Activated T-cell treated with anti-CD3 and anti-CD28 coated beads, Interleukin-2, amount 50 U/mL, for 4 hours (primary cell): ENCODE data around the gene GPR89B. TPM values are rescaled to one million over a fixed set of nuclear protein-coding genes. Genes with fewer than 3 reads are reported as not detected.
"Not testable (repeated sequence)": the region's sequence is repeated elsewhere in the genome, so short reads cannot be mapped to it uniquely, and the experiment has no call there.

Experiments used
- ATAC-seq, 2 donors: fragments of 200-7000 bp; cut with Tn5 transposase; one replicate each; pipeline ENCODE4 v1.10.0; 2021
- DNase-seq: peaks from one replicate; pipeline ENCODE4 v3.0.0-alpha.2; 2020
- H3K27me3 Mint-ChIP-seq: one replicate; pipeline ENCODE4 v1.8.0; 2021; ENCODE audit warnings: low read depth, mixed read lengths
- H3K36me3 Mint-ChIP-seq: one replicate; pipeline ENCODE4 v1.8.0; 2022; ENCODE audit warnings: mixed read lengths; ENCODE audit not compliant: insufficient read depth
- H3K4me1 Mint-ChIP-seq: one replicate; pipeline ENCODE4 v1.8.0; 2021; ENCODE audit warnings: low read depth, mixed read lengths
- H3K4me3 Mint-ChIP-seq: one replicate; pipeline ENCODE4 v1.8.0; 2021; ENCODE audit warnings: mild to moderate bottlenecking, moderate library complexity, mixed read lengths
- H3K9me3 Mint-ChIP-seq: one replicate; pipeline ENCODE4 v1.8.0; 2021; ENCODE audit warnings: mixed read lengths
- total RNA-seq, 3 donors: library from RNA; stranded (reverse); gene quantifications; one replicate each; pipeline ENCODE4 v1.2.1, GENCODE V29; 2021

The GPR89B gene
- total RNA-seq, 3 donors from 2014 or later, result 12.2 to 15.6 (median 12.9) TPM

DNA sequence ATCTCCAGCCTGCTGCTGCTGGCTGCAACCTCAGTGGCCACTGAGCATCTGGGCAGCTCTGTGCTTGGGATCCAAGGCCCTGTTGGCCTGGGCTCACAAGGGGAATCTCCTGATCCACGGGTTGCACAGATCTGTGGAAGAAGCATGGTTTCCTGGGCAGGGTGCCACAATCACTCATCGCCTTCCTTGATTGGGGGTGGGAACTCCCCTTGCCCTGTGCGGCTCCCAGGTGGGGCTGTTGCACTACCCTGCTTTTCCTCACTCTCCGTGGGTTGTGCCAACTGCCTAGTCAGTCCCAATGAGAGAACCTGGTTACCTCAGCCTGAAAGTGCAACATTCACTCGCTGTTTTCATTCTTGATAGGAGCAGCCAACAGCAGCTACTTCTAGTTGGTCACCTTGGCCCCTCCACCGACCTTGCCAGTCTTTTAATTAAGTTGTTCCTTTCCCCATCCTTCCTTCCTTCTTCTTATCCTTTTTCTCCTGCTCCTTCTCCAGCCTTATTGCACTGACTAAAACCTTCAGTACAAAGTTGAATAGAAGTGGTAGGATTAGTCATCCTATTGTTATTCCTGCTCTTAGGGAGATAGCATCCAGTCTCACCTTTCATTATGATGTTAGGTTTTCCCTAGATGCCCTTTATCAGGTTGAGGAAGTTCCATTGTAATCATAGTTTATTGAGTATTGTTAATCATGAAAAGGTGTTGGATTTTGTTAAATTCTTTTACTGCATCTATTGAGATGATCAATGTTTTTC lies 50.9 kb downstream of the GPR89B start:
- not testable (repeated sequence) for H3K9me3 Mint-ChIP-seq, DNase-seq, ATAC-seq, H3K27me3 Mint-ChIP-seq, H3K4me1 Mint-ChIP-seq, H3K4me3 Mint-ChIP-seq
- H3K36me3 Mint-ChIP-seq, result peaks cover 16% of the 10 kb centered on the region

DNA sequence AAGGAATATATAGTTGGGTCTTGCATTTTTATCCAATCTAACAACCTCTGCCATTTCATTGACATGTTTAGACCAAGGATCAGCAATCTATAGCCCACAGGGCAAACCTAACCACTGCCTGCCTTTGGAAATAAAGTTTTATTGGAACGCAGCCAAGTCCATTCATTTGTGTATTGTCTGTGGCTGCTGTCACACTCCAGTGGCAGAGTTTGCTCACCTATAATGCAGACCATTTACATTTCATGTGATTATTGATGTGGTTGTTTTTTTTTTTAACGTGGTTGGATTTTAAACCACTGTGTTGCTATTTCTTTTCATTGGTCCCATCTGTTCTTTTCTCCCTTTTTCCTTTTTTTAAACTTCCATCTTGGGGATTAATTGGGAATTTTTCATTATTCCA lies 57.2 kb downstream of the GPR89B start:
- H3K9me3 Mint-ChIP-seq, DNase-seq, H3K4me3 Mint-ChIP-seq, H3K27me3 Mint-ChIP-seq, H3K4me1 Mint-ChIP-seq: not testable (repeated sequence)
- ATAC-seq, result peak; percentile 48 to 69
- peaks cover 16% of the 10 kb centered on the region for H3K36me3 Mint-ChIP-seq

DNA sequence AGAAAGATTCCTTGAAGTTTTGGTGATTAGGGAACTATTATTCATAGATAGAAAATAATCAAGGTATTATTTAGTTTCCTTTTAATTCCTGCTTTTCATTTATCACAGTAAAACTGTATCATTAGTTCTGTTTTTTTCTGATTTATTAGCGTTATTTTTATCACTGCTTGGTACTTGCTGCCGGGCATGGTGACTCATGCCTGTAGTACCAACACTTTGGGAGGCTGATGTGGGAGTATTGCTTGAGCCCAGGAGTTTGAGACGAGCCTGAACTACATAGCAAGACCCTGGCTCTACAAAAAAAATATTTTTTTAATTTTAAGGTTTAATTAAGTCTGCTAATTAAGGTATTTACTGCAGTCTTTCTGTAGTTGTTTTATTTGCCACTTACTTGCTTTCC lies 59.7 kb downstream of the GPR89B start:
- not testable (repeated sequence) for H3K4me1 Mint-ChIP-seq, H3K9me3 Mint-ChIP-seq, ATAC-seq, H3K4me3 Mint-ChIP-seq, H3K27me3 Mint-ChIP-seq, DNase-seq
- peaks cover 15% of the 10 kb centered on the region for H3K36me3 Mint-ChIP-seq

- peaks cover 11% of the 10 kb centered on the region for H3K36me3 Mint-ChIP-seq
- H3K27me3 Mint-ChIP-seq, H3K9me3 Mint-ChIP-seq, H3K4me3 Mint-ChIP-seq, DNase-seq: not testable (repeated sequence)
- H3K4me1 Mint-ChIP-seq, result peaks cover 11% of the 10 kb centered on the region
- peak; percentile 18 to 34 for ATAC-seq
These were observed 64.7 kb downstream of the GPR89B start for GRCh38 chr1:147992916-147993315.

DNA sequence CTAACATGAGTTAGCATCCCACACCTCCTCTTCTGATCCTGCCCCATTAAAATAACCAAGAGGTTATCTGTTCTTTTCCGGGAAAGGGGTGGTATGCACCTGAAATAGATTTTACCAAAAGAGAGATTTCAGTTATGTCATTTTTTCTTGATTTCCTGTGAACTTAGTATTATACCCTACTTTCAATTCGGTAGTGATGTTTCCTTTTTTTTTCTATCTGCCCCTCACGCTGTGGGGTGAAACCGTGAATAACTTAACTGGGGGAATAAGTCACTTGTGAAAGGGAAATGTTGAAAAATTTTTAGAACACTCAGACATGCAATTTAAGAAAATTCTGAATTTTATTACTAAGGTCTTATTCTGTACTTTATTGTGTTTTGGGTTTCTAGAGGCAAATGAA lies 65.2 kb downstream of the GPR89B start:
- H3K27me3 Mint-ChIP-seq, H3K4me3 Mint-ChIP-seq, DNase-seq, H3K9me3 Mint-ChIP-seq: not testable (repeated sequence)
- Mint-ChIP-seq H3K36me3 (peaks cover 11% of the 10 kb centered on the region), H3K4me1 (peaks cover 12% of the 10 kb centered on the region)
- ATAC-seq, result peak; percentile 34 to 41

DNA sequence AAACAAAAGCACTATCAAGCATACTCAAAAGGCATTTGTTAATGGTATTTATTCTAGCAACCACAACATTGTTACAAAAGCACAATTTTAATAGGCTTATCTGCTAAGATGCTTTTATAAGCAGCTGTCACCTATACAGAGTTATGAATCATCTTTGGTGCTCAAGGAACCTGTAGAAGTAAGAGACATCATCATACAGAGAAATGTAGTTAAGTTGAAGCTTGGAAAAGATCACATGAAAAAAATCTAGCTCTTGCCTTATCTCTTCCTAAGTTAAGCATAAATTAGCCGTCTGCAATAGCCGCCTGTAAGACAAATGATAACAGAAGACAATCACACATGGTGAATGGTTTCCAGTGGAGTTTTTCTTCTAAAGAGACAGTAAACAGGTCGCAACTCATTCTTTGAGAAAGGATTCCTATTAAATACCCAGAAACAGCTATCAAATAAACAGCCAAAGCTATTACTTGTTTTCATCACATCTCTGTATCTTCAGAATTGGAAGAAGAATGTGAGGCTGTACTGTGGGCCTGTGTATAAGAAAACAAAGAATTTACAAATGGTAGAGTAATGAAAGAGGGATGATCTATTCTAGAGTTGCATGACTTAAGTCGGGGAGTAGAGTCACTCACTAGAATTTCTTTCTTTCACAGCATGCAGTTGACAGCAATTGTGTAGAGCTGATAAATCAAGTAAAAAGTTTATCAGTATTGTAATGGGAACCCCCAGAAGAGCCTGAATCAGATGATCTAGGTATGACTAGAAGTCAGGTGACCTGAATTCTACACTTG lies 65.8 kb downstream of the GPR89B start:
- ATAC-seq, result peak; percentile 12 to 41
- not testable (repeated sequence) for H3K4me3 Mint-ChIP-seq, H3K27me3 Mint-ChIP-seq, H3K9me3 Mint-ChIP-seq, DNase-seq
- Mint-ChIP-seq H3K36me3 (peaks cover 11% of the 10 kb centered on the region), H3K4me1 (peaks cover 15% of the 10 kb centered on the region)

- ATAC-seq, H3K27me3 Mint-ChIP-seq, H3K9me3 Mint-ChIP-seq, H3K4me3 Mint-ChIP-seq, DNase-seq, H3K36me3 Mint-ChIP-seq: not testable (repeated sequence)
- H3K4me1 Mint-ChIP-seq, result peaks cover 15% of the 10 kb centered on the region
These were observed 67.9 kb downstream of the GPR89B start for GRCh38 chr1:147996088-147996487.

- H3K9me3 Mint-ChIP-seq, H3K4me1 Mint-ChIP-seq, DNase-seq, H3K36me3 Mint-ChIP-seq, H3K4me3 Mint-ChIP-seq, ATAC-seq, H3K27me3 Mint-ChIP-seq: not testable (repeated sequence)
These were observed 79.5 kb downstream of the GPR89B start for GRCh38 chr1:148007724-148008123.

DNA sequence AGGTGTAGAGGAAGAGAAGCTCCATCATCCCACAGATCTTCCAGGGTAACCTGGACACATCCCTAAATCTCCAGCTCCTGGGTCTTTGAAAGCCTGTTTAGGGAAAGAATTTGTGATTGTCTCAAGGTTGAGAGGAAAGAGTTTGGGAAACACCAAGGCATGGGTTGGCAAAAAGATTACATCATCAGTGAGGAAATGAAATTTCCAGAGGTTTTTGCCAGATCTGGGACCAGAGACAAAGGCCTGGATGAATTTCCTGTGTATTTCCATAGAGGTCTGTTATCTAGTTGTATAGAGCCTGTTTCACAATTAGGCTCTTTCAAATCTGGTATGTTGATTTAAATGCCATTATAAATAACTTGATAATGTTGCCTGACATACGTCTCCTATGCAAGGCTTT lies 82.3 kb downstream of the GPR89B start:
- Mint-ChIP-seq H3K36me3 (peaks cover 3% of the 10 kb centered on the region), H3K4me3 (no peak overlapping the region), H3K9me3 (no peaks in the 10 kb centered on the region), H3K4me1 (peaks cover 8% of the 10 kb centered on the region), H3K27me3 (peaks cover 23% of the 10 kb centered on the region)
- DNase-seq, result no peak
- ATAC-seq, result no peak

- H3K27me3 Mint-ChIP-seq, result peaks cover 30% of the 10 kb centered on the region
- not testable (repeated sequence) for DNase-seq, H3K4me3 Mint-ChIP-seq, H3K4me1 Mint-ChIP-seq, H3K9me3 Mint-ChIP-seq, H3K36me3 Mint-ChIP-seq
- peak; percentile 30 to 35 for ATAC-seq
These were observed 85.2 kb downstream of the GPR89B start for GRCh38 chr1:148013177-148014144.

- H3K9me3 Mint-ChIP-seq, H3K4me1 Mint-ChIP-seq, H3K36me3 Mint-ChIP-seq, DNase-seq: not testable (repeated sequence)
- peaks cover 30% of the 10 kb centered on the region for H3K27me3 Mint-ChIP-seq
- peak overlapping the region; percentile 35 for H3K4me3 Mint-ChIP-seq
- ATAC-seq, result peak; percentile 64 to 66
These were observed 86.3 kb downstream of the GPR89B start for GRCh38 chr1:148014289-148015200.

- H3K27me3 Mint-ChIP-seq, H3K4me1 Mint-ChIP-seq, H3K9me3 Mint-ChIP-seq, H3K4me3 Mint-ChIP-seq, ATAC-seq, DNase-seq, H3K36me3 Mint-ChIP-seq: not testable (repeated sequence)
These were observed 96.7 kb downstream of the GPR89B start for GRCh38 chr1:148024918-148025317.

DNA sequence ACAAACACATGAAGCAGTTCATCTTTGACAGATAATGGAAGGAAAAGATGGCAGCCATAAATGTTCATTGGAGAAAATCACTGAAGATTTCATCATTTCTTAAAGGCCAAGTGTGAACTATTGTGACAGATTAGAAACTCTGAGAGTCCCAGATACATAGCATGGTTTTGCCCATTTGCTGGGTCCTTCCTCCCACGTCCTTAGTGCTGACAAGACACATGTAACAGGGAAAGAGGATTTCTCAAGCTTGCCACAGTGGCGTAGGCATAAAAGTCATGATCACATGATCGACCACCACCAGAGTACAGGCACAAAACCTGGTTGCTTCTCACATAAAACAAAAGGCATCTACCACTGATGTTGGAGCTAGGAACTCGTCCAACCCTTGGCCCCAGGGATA lies 98.8 kb downstream of the GPR89B start:
- not testable (repeated sequence) for DNase-seq, ATAC-seq, H3K27me3 Mint-ChIP-seq, H3K9me3 Mint-ChIP-seq, H3K36me3 Mint-ChIP-seq, H3K4me1 Mint-ChIP-seq, H3K4me3 Mint-ChIP-seq
